Pulmonary artery endothelial cell (primary cell): ENCODE data around the gene D2HGDH. TPM values are rescaled to one million over a fixed set of nuclear protein-coding genes. Genes with fewer than 3 reads are reported as not detected.
"Not testable (repeated sequence)": the region's sequence is repeated elsewhere in the genome, so short reads cannot be mapped to it uniquely, and the experiment has no call there.

Experiments
- DNase-seq: peaks from one replicate; pipeline ENCODE4 v3.0.0-alpha.2; 2011; ENCODE audit warnings: low read depth, low spot score
- total RNA-seq: library from RNA; depleted of rRNA; stranded (reverse); fragments of >200 nt; gene quantifications from 2 replicates; pipeline ENCODE4 v1.2.3, GENCODE V29; 2014

D2HGDH gene
- total RNA-seq, 1 donor from 2014 or later, result 10.7 TPM

GRCh38 chr2:241791385-241791784, 57.0 kb downstream of the D2HGDH start:
- DNase-seq, result not testable (repeated sequence)

GRCh38 chr2:241793385-241793784, 59.0 kb downstream of the D2HGDH start:
- no peak for DNase-seq

- DNase-seq, result no peak
These were observed 59.9 kb downstream of the D2HGDH start for GRCh38 chr2:241794250-241794823.

GRCh38 chr2:241795021-241795999, 60.9 kb downstream of the D2HGDH start:
- DNase-seq, result no peak

GRCh38 chr2:241796209-241796608, 61.8 kb downstream of the D2HGDH start:
- no peak for DNase-seq

GRCh38 chr2:241796610-241797138, 62.2 kb downstream of the D2HGDH start:
- DNase-seq, result no peak

- no peak for DNase-seq
These were observed 63.1 kb downstream of the D2HGDH start for GRCh38 chr2:241797441-241798080.

- DNase-seq, result no peak
These were observed 63.7 kb downstream of the D2HGDH start for GRCh38 chr2:241798081-241798630.

GRCh38 chr2:241798631-241799521, 64.4 kb downstream of the D2HGDH start:
- DNase-seq, result no peak

GRCh38 chr2:241799522-241800197, 65.2 kb downstream of the D2HGDH start:
- no peak for DNase-seq

GRCh38 chr2:241800198-241800903, 65.9 kb downstream of the D2HGDH start:
- DNase-seq, result not testable (repeated sequence)

- DNase-seq, result no peak
These were observed 67.4 kb downstream of the D2HGDH start for GRCh38 chr2:241801611-241802420.

GRCh38 chr2:241802421-241803318, 68.2 kb downstream of the D2HGDH start:
- DNase-seq, result no peak

GRCh38 chr2:241803387-241804325, 69.2 kb downstream of the D2HGDH start:
- no peak for DNase-seq

GRCh38 chr2:241804326-241805229, 70.1 kb downstream of the D2HGDH start:
- DNase-seq, result no peak
